ENCODE results near the gene MCTP1. TPM values are rescaled to one million over a fixed set of nuclear protein-coding genes. Genes with fewer than 3 reads are reported as not detected.

MCTP1 gene
- total and polyA plus RNA-seq, 10 of the 15 experiments (the other 5 are each of a cell fraction or from before 2014, with no cell fraction given), result 12.6 to 45.9 (median 18.8) TPM

DNA sequence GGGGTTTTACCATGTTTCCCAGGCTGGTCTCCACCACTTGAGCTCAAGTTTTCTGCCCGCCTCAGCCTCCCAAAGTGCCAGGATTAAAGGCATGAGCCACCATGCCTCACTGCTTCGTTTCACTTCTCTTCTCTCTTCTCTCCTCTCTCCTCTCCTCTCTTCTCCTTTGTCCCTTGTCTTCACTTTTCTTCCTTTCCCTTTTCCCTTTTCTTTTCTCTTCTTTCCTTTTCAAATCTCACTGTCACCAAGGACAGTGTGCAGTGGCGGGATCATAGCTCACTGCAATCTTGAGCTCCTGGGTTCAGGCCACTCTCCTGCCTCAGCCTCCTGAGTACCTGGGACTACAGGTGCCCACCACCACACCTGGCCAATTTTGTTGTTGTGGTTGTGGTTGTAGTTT lies 617.0 kb downstream of the MCTP1 start:
- RAD21 ChIA-PET (ENCODE audit: unreplicated experiment), result interaction anchor here (0.8 kb wide), 1 partner anchor 70 kb away, joined by 3 read pairs; no protein-coding TSS in a partner anchor

More for the DNA sequence above, 617.0 kb downstream of the MCTP1 start:
- ChIA-PET CTCF (interaction anchor here (0.6 to 1.6 kb wide), 5 partner anchors 16 to 240 kb away, joined by 3 to 5 read pairs (median 3); no protein-coding TSS in a partner anchor), SMC1A (ENCODE audit: uncharacterized antibody, unreplicated experiment) (interaction anchor here (0.6 to 1.4 kb wide), 3 partner anchors 18 to 143 kb away, joined by 3 to 5 read pairs (median 4); no protein-coding TSS in a partner anchor), POLR2A (no interaction called here)
- in situ Hi-C loops (cut with MboI) (no loop called here), intact Hi-C loops (cut with micrococcal nuclease; ENCODE audit: unreplicated experiment) (no loop called here)
- ATAC-seq (no peak), FAIRE-seq (no peak), DNase-seq (ENCODE audit: low read depth, low spot score) (no peak)
- Histone ChIP-seq H3K27me3 (replicated peaks in 1 of 2; ENCODE audit: control insufficient read depth in 2 of 2, insufficient read depth in 2 of 2, low read length in 1 of 2) (no peaks in the 10 kb centered on the region), H2AFZ (ENCODE audit: control insufficient read depth, low read depth, low read length) (no peak overlapping the region), H3K27ac (ENCODE audit: control insufficient read depth, insufficient read depth) (no peak overlapping the region), H3K79me2 (ENCODE audit: control insufficient read depth, insufficient read depth, low read length) (no peaks in the 10 kb centered on the region), H3K4me2 (ENCODE audit: control insufficient read depth, insufficient read depth) (no peak overlapping the region), H3K36me3 (ENCODE audit: control insufficient read depth in 2 of 2, insufficient read depth in 2 of 2, low read length in 1 of 2) (no peaks in the 10 kb centered on the region; a peak in 2 of 4 replicates), H3K9me3 (replicated peaks; ENCODE audit: control insufficient read depth, insufficient read depth, low read length) (no peaks in the 10 kb centered on the region), H3K4me3 (no peak overlapping the region), H3K4me1 (ENCODE audit: control insufficient read depth, insufficient read depth, low read length) (no peaks in the 10 kb centered on the region), H4K20me1 (ENCODE audit: control insufficient read depth, insufficient read depth) (no peaks in the 10 kb centered on the region), H3K9ac (ENCODE audit: control insufficient read depth, insufficient read depth, low read length) (no peak overlapping the region)
- no peak for TF ChIP-seq EP300 (IDR thresholded peaks at IDR 0.05; ENCODE audit: borderline replicate concordance in 1 of 2, control insufficient read depth in 1 of 2, low read depth in 2 of 2, low read length in 2 of 2)
- TF ChIP-seq, protein P1, sequence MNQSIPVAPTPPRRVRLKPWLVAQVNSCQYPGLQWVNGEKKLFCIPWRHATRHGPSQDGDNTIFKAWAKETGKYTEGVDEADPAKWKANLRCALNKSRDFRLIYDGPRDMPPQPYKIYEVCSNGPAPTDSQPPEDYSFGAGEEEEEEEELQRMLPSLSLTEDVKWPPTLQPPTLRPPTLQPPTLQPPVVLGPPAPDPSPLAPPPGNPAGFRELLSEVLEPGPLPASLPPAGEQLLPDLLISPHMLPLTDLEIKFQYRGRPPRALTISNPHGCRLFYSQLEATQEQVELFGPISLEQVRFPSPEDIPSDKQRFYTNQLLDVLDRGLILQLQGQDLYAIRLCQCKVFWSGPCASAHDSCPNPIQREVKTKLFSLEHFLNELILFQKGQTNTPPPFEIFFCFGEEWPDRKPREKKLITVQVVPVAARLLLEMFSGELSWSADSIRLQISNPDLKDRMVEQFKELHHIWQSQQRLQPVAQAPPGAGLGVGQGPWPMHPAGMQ (IDR thresholded peaks at IDR 0.05; ENCODE audit: borderline replicate concordance), result no peak
- no peak for TF ChIP-seq MYB (IDR thresholded peaks at IDR 0.05; ENCODE audit: borderline replicate concordance, low read depth, low read length)
- TF ChIP-seq, protein P2, sequence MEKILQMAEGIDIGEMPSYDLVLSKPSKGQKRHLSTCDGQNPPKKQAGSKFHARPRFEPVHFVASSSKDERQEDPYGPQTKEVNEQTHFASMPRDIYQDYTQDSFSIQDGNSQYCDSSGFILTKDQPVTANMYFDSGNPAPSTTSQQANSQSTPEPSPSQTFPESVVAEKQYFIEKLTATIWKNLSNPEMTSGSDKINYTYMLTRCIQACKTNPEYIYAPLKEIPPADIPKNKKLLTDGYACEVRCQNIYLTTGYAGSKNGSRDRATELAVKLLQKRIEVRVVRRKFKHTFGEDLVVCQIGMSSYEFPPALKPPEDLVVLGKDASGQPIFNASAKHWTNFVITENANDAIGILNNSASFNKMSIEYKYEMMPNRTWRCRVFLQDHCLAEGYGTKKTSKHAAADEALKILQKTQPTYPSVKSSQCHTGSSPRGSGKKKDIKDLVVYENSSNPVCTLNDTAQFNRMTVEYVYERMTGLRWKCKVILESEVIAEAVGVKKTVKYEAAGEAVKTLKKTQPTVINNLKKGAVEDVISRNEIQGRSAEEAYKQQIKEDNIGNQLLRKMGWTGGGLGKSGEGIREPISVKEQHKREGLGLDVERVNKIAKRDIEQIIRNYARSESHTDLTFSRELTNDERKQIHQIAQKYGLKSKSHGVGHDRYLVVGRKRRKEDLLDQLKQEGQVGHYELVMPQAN (conservative IDR thresholded peaks at IDR 0.05), result no peak
- no peak for TF ChIP-seq CBX3 (IDR thresholded peaks at IDR 0.05; ENCODE audit: borderline replicate concordance, low read depth)
- TF ChIP-seq HCFC1 (IDR thresholded peaks at IDR 0.05; ENCODE audit: low read length), result no peak
- TF ChIP-seq CHD1 (IDR thresholded peaks at IDR 0.05; ENCODE audit: low read depth, low read length), result no peak
- TF ChIP-seq SREBF1 (IDR thresholded peaks at IDR 0.05; ENCODE audit: low read length), result no peak
- no peak for TF ChIP-seq ZNF622 (IDR thresholded peaks at IDR 0.05)
- no TSS peak for BruUV-seq (replicated peaks)
- 88% methylated on average over 3 of the region's 3 CpGs for WGBS (ENCODE audit: insufficient coverage, insufficient replicate concordance, low lambda C conversion rate, missing lambda C conversion rate)

All from GM12878 (cell line).